Neural progenitor cell (in vitro differentiated cells): ENCODE results near the gene HSD17B4.

Source experiments
- CTCF ChIP-seq: fragments of 200-600 bp; sonication (generic); IDR thresholded peaks from 2 replicates; pipeline ENCODE4 v1.5.1; 2017; ENCODE audit warnings: antibody characterized with exemption, mild to moderate bottlenecking
- EZH2 ChIP-seq: fragments of 200-600 bp; sonication (generic); IDR thresholded peaks from 2 replicates; pipeline ENCODE4 v1.6.1; 2017; ENCODE audit warnings: antibody characterized with exemption, mild to moderate bottlenecking, moderate library complexity

GRCh38 chr5:119452060-119452372 is 281 bp upstream of the HSD17B4 start:
- TF ChIP-seq CTCF, result no peak
- TF ChIP-seq EZH2, result no peak
